KG1 (cell line): ENCODE measurements around the gene ACAP2.
"Not testable (repeated sequence)": the region's sequence is repeated elsewhere in the genome, so short reads cannot be mapped to it uniquely, and the experiment has no call there.

Experiments
- DNase-seq: peaks from one replicate; lab custom pipeline; 2025; lab: John Stamatoyannopoulos, UW

The ACAP2 gene

DNA sequence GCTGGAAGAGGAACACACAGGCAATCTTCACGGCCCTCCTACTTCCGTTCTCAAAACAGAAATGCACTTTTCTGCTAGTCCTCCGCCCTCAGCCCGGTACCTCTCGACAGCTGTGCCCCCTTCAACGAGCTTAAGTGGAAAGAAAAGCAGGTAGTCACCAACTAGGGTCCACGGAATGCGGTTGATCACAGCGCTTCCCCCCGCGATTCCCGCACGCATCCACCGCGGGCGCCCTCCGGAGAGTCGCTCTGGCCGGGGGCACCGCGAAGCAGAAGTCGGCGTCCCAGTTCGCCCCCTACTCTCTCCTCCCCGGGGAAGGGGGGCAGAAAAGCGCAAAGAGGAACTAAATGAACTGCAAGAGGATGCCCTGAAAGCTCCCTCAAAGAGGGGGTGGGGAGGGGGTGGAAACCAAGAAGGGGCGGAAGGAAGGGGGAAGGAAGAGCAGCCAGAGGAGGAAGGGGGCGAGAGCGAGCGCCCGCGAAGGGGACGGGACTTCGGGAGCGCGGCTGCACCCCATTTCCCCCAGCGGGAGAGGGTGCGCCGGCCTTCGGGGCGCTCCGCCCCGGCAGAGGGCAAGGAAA is 738 bp downstream of the ACAP2 start:
- DNase-seq: peak; percentile 74

DNA sequence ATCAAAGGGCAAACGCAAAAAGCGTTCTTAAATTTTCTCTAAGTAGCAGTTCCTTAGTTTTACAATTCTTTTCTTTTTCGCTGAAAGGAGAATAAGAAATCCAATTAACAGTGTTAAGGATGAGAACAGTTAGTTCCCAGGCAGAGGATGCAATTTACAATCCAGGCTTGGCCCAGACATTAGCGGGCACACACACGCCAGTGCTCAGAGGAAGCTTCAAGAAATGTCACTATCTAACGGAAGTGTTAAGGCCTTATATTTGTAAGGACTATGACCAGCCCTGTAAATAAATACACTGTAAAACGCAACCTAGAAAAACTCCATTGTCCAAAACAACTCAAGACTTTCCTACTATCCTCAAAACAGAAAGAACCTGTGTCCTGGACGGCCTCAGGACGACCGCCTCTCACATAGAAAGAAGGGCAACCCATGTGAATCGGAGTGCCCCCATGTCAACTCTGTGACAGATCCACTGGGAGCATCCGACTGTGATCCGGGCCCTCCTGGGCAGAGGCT is 1.3 kb downstream of the ACAP2 start:
- peak; percentile 62 for DNase-seq

DNA sequence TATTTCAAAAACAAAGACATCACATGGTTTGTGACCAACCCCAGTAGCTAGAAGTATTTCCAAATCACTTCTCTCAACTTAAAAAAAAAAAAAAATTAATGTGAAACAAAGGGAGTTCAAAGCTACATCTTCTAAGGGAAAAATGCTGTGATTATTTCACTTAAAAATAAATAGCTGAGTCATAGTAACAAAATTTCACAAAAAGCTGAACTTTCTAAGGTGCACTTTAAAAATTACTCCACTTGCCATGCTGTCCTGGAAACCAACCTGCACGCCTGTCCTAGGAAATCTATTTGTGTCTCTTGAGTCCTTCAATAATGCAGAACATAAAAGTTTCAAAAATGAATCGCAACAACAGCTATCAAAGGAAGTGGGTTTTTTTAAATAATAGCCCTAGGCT is 1.8 kb downstream of the ACAP2 start:
- no peak for DNase-seq

DNA sequence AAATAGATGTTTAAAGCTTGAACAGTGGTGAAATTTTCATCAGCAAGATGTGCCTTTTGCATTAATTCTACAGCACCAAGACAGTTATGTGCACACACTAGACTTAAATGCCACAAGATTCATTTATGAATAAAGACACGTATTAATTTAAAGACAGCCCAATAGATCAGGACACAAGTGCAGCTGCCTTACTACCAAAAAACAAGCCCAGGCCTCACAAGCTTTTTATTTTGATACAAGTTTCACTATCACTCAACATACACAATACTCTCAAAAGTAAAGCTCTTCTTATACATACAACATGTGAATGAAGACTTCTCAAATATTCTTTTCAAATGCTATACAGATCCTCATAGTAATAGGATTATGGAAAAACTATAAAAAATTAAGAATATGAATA is 2.4 kb downstream of the ACAP2 start:
- no peak for DNase-seq

DNA sequence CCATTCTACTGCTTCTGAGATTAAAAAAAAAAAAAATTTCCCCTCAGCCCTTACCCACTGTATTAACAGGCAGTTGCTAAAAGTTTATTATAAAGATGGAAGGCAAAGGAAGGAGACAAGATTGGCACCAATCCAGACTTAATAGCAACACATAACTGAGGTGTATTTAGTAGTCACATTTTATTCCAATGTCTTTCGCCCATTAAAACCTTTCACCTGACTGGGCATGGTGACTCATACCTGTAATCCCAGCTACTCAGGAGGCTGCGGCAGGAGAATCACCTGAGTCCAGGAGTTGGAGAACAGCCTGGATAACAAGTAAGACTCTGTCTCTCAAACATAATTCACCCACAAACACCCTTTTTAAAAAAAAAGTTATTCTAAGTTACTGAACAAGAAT is 4.4 kb downstream of the ACAP2 start:
- DNase-seq: no peak

DNA sequence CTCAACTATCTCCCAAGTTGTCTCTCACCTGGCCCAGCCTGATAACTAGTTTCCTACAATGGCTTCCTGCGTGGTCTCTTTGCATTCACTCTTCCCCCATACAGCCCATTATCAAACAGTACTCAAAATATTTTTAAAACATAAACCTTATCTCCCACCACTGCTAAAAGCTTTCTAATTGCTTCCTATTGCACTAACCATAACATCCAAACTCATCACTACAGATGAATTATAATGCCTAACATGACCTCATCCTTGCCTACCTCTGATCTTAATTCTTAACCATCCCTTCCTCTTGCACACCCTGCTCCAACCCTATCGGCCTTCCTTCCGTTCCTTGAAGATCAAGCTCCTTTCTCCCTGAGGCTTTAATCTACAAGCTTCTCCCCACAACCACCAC is 17.0 kb downstream of the ACAP2 start:
- no peak for DNase-seq

DNA sequence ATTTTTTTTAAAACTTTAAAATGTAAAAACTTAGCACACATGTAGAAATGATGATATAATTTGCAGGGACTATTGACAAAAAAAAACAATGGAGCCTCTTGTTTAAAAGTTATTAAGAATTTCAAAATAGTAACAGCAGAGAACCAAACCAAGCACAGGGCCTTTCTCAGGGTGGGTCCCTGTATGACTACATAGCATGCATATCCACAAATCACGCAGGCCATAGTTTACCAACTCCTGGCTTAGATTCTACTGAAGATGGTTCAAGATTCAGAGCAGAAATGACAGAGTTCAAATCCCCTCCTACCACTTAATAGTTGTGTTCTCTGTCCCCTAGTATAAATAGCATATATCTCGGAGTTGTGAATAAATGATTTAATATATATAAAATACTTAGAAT is 19.0 kb downstream of the ACAP2 start:
- no peak for DNase-seq

DNA sequence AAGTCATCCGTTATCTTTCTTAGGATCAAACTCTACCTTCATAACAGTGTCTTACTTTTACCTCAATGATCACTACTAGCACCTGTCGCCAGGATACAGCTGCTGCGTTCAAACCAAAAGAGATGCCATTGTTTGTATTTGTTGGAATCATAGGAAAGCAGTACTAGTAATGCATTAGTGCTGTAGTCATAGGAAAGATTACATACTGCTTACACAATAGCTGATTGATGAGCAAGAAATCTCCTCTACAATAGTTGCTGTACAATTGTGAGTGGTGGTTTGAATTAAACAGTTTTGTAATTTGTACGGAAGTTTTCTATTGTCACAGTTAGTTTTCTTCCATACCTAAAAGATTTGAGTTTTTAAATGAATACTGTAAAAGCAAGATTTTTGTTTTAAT is 21.4 kb downstream of the ACAP2 start:
- DNase-seq: no peak

DNA sequence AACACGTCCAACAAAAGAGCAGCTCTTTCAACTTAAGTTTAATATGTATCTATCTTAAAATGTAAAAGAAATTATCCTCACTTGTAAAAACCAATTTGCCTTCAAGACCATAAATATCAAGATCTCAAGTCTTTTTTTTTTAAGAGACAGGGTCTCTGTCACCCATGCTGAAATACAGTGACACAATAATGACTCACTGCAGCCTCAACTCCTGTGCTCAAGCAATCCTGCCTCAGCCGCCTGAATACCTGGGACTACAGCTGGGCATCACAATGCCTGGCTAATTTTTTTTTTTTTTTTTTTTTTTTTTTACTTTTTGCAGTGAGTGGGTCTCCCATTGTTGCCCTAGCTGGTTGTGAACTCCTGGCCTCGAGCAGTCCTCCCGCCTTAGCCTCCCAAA is 26.0 kb downstream of the ACAP2 start:
- no peak for DNase-seq

DNA sequence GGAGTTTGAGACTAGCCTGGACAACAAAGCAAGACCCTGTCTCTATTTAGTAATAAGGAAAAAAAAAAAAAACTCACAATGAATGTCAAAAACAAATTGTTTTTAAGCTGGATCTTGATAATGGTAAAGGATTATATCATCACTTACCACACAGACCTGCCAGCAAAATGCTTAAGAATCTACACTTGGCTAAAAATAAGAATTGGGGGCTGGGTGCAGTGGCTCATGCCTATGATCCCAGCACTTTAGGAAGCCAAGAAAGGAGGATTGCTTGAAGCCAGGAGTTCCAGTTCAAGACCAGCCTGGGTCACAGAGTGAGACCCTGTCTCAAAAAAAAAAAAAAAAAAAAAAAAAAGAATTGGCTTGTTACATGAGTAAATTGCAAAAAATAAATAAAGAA is 31.0 kb downstream of the ACAP2 start:
- no peak for DNase-seq

DNA sequence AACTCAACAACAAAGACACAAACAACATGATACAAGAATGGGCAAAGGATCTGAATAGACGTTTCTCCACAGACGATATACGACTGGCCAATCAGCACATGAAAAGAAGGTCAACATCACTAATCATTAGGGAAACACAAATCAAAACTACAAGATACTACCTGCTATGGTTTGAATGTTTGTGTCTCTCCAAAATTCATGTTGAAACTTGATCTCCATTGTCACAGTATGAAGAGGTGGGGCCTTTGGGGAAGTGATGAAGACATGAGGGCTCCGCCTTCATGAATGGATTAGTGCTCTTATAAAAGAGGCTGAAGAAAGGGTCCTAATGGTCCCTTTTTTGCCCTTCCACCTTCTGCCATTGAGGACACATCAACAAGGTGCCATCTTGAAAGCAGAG is 32.3 kb downstream of the ACAP2 start:
- no peak for DNase-seq

DNA sequence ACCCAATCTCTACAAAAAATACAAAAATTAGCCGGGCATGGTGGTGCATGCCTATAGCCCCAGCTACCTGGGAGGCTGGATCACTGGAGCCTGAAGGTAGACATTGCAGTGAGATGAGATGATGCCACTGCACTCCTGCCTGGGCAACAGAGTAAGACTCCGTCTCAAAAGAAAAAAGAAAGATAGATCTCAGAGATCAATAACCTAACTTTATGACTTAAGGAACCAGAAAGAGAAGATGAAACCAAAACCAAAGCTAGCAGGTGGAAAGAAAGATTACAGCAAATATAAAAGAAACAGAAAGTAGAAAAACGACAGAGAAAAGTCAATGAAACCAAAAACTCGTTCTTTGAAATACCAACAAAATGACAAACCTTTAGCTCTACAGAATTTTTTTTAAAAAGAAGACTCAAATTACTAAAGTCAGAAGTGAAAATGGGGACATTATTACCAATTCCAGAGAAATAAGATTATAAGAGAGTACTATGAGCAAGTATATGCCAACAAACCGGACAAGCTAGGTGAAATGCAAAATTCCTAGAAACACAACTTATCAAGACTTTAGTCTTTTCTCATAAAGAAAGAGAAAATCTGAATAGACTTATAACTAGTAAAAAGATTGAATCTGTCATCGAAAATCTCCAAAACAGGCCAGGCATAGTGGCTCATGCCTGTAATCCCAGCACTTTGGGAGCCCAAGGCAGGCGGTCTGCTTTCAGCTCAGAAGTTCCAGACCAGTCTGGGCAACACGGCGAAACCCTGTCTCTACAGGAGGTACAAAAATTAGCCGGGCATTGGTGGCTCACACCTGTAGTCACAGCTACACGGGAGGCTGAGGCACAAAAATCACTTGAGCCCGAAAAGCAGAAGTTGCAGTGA is 35.0 kb downstream of the ACAP2 start:
- no peak for DNase-seq

DNA sequence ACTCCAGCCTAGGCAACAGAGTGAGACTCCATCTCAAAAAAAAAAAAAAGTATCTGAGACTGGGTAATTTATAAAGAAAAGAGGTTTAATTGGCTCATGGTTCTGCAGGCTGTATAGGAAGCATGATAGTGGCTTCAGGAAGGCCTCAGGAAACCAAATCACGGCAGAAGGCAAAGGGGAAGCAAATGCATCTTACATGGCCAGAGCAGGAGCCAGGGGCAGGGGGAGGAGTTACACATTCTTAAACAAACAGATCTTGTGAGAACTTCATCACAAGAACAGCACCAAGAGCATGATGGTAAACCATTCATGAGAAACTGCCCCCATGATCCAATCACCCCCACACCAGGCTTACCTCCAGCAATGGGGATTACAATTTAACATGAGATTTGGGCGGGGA is 37.2 kb downstream of the ACAP2 start:
- no peak for DNase-seq

DNA sequence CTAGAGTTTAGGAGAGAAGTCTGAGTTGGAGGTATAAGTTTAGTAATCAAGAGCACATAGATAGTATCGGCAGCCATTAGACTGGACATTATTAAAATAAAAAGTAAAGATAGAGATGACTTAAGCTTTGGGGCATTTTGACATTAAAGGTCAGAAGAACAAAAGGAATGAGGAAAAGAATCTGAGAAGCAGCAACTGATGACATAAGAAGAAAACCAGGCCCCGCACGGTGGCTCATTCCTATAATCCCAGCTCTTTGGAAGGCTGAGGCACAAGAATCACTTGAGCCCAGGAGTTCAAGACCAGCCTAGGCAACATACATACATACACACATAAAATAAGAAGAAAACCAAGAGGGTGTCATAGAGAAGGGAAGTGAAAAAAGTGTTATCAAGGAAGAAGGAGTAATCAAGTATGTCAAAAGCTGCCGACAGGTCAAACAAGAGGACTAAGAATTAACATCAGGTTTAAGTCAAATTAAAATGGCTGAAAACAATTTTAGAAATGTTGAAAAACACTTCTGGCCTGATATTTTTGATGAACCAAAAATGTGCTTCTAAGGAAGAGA is 38.9 kb downstream of the ACAP2 start:
- DNase-seq: no peak

DNA sequence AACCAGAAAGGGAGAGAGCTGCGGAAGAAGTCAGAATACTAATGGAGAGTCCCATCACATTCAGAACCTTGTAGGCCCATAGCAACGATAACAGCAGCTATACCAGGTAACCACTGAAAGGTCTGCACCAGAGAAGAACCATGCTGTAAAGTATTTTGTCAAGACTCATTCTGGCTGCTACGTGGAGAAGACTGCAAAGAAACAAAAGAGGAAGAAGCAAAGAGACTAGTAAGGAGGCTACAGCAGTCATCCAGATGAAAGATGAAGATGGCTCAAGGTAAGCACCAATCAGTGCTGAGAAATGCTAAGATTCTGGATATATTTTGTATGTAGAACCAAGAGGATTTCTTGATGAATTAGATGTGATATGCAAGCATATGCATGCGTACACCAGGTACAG is 39.6 kb downstream of the ACAP2 start:
- no peak for DNase-seq

DNA sequence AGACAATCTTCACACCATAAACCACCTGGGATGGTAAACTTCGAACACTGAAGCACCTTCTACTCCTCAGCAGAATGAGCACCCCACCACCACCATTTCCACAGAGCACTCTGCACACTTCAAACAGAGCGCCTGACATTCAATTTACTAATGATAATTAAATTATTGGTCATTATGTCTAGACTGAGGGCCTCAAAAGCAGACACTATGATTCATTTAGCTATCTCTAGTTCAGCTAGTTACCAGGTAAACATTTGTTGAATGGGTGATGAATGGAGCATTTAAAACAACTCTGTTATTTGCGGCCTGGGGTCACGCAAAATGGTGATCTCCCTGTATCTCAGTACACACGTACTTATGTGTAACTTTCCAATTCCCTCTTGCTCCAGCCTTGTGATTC is 40.9 kb downstream of the ACAP2 start:
- DNase-seq: no peak

DNA sequence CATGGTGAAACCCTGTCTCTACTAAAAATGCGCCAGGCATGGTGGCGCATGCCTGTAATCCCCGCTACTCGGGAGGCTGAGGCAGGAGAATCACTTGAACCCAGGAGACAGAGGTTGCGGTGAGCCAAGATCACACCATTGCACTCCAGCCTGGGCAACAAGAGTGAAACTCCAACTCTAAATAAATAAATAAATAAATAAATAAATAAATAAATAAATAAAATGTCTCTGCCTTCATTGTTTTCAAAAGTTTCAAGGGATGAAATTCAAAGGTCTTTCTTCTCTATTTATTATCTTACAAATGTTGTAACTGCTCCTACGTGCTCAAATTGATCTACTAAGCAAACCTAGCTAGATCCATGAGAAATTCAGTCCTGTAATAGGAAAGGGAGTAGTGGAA is 44.4 kb downstream of the ACAP2 start:
- not testable (repeated sequence) for DNase-seq

DNA sequence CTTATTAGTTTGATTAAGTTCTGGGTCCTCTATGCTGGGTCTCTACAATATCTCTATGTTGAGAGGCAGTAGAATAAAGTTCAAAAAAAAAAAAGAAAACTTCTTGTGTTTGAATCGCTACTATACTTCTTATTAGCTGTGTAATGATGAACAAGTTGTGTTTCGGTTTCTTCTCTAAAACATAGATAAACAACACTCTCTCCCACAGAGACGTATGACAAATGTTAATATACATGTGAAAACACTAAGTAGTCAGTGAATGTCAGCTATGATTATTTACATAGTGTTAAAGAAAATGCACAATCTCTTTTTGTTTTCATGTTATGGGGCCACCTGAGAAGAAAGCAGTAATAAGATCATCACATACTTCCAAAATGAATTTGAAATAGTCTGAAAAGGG is 45.3 kb downstream of the ACAP2 start:
- no peak for DNase-seq

DNA sequence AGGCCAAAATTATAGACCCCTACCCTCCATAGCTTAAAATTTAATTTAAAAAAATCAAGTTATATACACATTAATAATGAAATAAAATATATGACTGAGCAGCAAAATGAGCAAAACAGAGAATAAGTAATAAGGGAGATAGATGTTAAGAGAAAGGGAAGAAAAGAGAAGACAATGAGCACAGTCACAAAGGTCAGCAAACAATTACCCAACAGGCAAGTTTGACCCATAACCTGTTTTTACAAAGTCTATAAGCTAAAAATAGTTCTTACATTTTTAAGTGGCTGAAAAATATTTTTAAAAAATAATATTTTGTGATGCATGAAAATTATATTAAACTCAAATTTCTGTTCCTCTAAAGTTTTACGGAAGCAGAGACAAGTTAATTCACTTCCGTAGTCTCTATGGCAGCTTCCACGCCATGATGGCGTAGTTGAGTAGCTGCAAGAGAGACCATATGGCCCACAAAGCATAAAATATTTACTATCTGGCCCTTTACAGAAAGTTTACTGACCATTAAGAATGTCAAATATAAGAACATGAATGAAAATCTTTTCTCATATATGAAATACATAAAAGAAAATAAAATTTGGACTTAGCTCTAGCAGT is 47.5 kb downstream of the ACAP2 start:
- no peak for DNase-seq

DNA sequence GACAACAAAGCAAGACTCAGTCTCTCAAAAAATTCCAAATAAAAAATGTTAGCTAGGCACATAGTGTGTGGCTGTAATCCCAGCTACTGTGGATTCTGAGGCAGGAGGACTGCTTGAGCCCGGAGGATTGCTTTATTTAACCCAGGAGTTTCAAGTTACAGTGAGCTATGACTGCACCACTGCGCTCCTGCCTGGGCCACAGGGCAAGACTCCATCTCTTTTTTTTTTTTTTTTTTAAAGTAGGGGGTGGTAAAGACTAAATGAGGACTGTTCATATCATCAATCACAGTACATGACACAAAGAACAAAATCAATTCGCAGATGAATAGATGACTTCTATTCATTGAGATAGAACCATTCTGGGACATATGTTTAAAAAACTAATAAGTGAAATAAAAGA is 48.1 kb downstream of the ACAP2 start:
- DNase-seq: no peak

DNA sequence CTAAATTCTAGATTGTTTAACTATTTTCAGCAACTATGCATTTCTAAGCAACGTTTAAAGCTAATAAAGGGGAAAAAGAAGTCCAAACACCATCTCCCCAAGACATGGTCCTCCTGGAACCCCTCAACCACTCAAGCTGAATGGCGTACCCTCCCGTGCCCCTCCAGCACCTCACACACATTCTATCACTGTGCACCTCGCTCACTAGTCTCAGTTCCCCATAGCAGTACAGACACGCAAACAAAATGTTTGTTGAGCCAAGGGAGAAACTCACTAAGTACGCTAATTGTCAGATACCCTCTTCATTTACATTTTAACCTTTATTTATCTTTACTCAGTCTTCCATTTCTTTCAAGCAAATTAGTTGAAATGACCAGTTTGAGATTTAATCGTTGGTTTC is 48.8 kb downstream of the ACAP2 start:
- DNase-seq: no peak

DNA sequence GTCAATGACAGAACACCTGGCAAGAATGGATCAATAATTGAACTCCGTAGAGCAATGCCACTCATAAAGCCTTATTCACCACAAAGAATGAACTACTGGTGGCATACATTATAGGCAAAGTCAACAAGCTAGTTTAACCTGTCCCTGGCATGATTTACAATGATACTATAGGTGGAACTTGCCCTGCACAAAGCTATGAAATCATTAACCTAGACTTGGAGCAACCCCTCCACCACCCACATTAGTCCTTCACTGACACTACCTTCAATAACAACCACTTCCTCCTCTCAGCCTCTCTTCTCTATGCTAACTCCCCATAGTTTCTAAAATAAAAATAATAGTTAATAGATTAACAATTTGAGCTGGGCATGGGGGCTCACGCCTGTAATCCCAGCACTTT is 54.4 kb downstream of the ACAP2 start:
- DNase-seq: no peak

DNA sequence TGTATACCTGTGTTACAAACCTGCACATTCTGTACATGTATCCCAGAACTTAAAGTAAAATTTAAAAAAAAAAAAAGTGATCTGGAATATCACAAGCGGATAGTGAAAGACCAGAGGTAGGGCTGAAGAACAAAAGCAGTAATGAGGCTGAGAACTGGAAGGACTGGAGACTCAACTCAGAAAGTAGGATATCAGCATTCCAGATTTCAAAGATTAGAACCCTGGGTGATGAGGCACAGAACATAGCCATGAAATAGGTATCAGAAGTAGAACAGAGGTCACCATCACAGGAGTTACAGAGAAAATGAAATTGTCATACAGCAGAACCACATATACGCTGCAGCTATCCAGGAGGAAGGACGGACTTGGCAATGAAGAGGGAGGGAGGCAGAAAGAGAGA is 56.1 kb downstream of the ACAP2 start:
- no peak for DNase-seq
